Fibroblast of lung (primary cell): Measurements from ENCODE around the gene ZNF593. TPM values are rescaled to one million over a fixed set of nuclear protein-coding genes. Genes with fewer than 3 reads are reported as not detected.

Experiments
- DNase-seq, 2 donors: peaks; one replicate each; pipeline versions ENCODE4 v3.0.0 to v3.0.0-alpha.2; 2010; ENCODE audit warnings: low read depth in 2 of 2
- H2AFZ ChIP-seq: 2 replicates; pipeline ENCODE4 v1.5.1; 2012; ENCODE audit warnings: low read length, control low read depth, inconsistent platforms
- H3K27ac ChIP-seq: 2 replicates; pipeline ENCODE4 v1.5.1; 2011; ENCODE audit warnings: low read length, control low read depth; ENCODE audit not compliant: insufficient read depth
- H3K27me3 ChIP-seq: 2 replicates; pipeline ENCODE4 v1.5.1; 2011; ENCODE audit warnings: mild to moderate bottlenecking, low read length; ENCODE audit not compliant: control insufficient read depth, insufficient read depth
- H3K36me3 ChIP-seq: 2 replicates; pipeline ENCODE4 v1.5.1; 2011; ENCODE audit warnings: low read length; ENCODE audit not compliant: control insufficient read depth, insufficient read depth
- H3K4me1 ChIP-seq: 2 replicates; pipeline ENCODE4 v1.5.1; 2011; ENCODE audit warnings: low read length; ENCODE audit not compliant: control insufficient read depth, insufficient read depth; ENCODE audit errors: extremely low read depth
- H3K4me2 ChIP-seq: 2 replicates; pipeline ENCODE4 v1.5.1; 2011; ENCODE audit warnings: low read length, control low read depth; ENCODE audit not compliant: insufficient read depth; ENCODE audit errors: extremely low read depth
- H3K4me3 ChIP-seq, 4 experiments: fragments of 200-600 bp in 1 of 4; sonication (generic) in 1 of 4; replicated peaks in 1 of 4; 2 replicates each; pipeline ENCODE4 v1.5.1; 2011 to 2016; ENCODE audit warnings: low read length in 4 of 4, low read depth in 3 of 4, mild to moderate bottlenecking in 3 of 4, control low read depth in 2 of 4, inconsistent platforms in 1 of 4, mixed read lengths in 1 of 4; ENCODE audit not compliant: insufficient read depth in 1 of 4; ENCODE audit errors: control extremely low read depth in 1 of 4
- H3K79me2 ChIP-seq: 2 replicates; pipeline ENCODE4 v1.5.1; 2012; ENCODE audit warnings: mild to moderate bottlenecking, low read length, inconsistent platforms; ENCODE audit not compliant: control insufficient read depth, insufficient read depth
- H3K9ac ChIP-seq: 2 replicates; pipeline ENCODE4 v1.5.1; 2011; ENCODE audit warnings: mild to moderate bottlenecking, low read length, control low read depth; ENCODE audit not compliant: insufficient read depth
- H3K9me3 ChIP-seq: 2 replicates; pipeline ENCODE4 v1.5.1; 2012; ENCODE audit warnings: low read depth, low read length; ENCODE audit not compliant: control insufficient read depth, insufficient read depth
- H4K20me1 ChIP-seq: 2 replicates; pipeline ENCODE4 v1.5.1; 2011; ENCODE audit warnings: low read length; ENCODE audit not compliant: control insufficient read depth, insufficient read depth; ENCODE audit errors: extremely low read depth
- CTCF ChIP-seq, 2 donors: IDR thresholded peaks in 1 of 2; conservative IDR thresholded peaks in 1 of 2; 1 replicate in 1 of 2; 2 replicates in 1 of 2; pipeline ENCODE4 v1.5.1; 2011 to 2012; ENCODE audit warnings: low read length in 2 of 2, control low read depth in 1 of 2, inconsistent platforms in 1 of 2, low read depth in 1 of 2, mild to moderate bottlenecking in 1 of 2
- EZH2 ChIP-seq: IDR thresholded peaks from 2 replicates; pipeline ENCODE4 v1.5.1; 2012; ENCODE audit warnings: low read length, control low read depth, mild to moderate bottlenecking; ENCODE audit errors: missing control alignments
- polyA plus RNA-seq, 2 donors: library from polyadenylated mRNA; depleted of rRNA in 1 of 2; stranded (reverse) in 1 of 2; unstranded in 1 of 2; fragments of >200 nt; gene quantifications; 2 replicates each; pipeline ENCODE4 v1.2.1, GENCODE V29; 2011 to 2012; ENCODE audit warnings: missing spikeins in 1 of 2
- total RNA-seq: library from RNA; depleted of rRNA; stranded (reverse); fragments of >200 nt; gene quantifications from 2 replicates; pipeline ENCODE4 v1.2.1, GENCODE V29; 2014

The ZNF593 gene
- total and polyA plus RNA-seq, 2 donors (not counting 1 experiment from before 2014, with no cell fraction given) = 17.6 to 30.7 TPM

GRCh38 chr1:26129778-26130177 is 39.9 kb upstream of the ZNF593 start:
- no peak overlapping the region for H3K27ac ChIP-seq
- no peaks in the 10 kb centered on the region for H3K79me2 ChIP-seq
- no peaks in the 10 kb centered on the region for H4K20me1 ChIP-seq
- DNase-seq = no peak
- no peak overlapping the region for H3K9ac ChIP-seq
- no peaks in the 10 kb centered on the region for H3K27me3 ChIP-seq
- H3K36me3 ChIP-seq = no peaks in the 10 kb centered on the region
- H2AFZ ChIP-seq = no peak overlapping the region
- H3K4me1 ChIP-seq = no peaks in the 10 kb centered on the region
- no peak overlapping the region for H3K4me2 ChIP-seq
- no peak overlapping the region for H3K4me3 ChIP-seq
- TF ChIP-seq CTCF (conservative IDR thresholded peaks at IDR 0.05 in 1 of 2, IDR thresholded peaks at IDR 0.05 in 1 of 2; ENCODE audit: low read depth in 1 of 2, low read length in 2 of 2) = no peak
- no peak for TF ChIP-seq EZH2
- no peaks in the 10 kb centered on the region for H3K9me3 ChIP-seq

- Histone ChIP-seq H3K36me3 (no peaks in the 10 kb centered on the region), H3K27ac (no peak overlapping the region), H3K27me3 (no peaks in the 10 kb centered on the region), H2AFZ (no peak overlapping the region), H3K4me3 (no peak overlapping the region), H3K9ac (no peak overlapping the region), H3K79me2 (no peaks in the 10 kb centered on the region), H4K20me1 (no peaks in the 10 kb centered on the region), H3K4me2 (no peak overlapping the region), H3K9me3 (no peaks in the 10 kb centered on the region), H3K4me1 (no peaks in the 10 kb centered on the region)
- TF ChIP-seq CTCF (conservative IDR thresholded peaks at IDR 0.05 in 1 of 2, IDR thresholded peaks at IDR 0.05 in 1 of 2; ENCODE audit: low read depth in 1 of 2, low read length in 2 of 2) (no peak), EZH2 (no peak)
- DNase-seq = no peak
Measured at GRCh38 chr1:26130695-26131094, 39.0 kb upstream of the ZNF593 start.

GRCh38 chr1:26132128-26132833 is 37.4 kb upstream of the ZNF593 start:
- Histone ChIP-seq H2AFZ (no peak overlapping the region), H3K27me3 (no peaks in the 10 kb centered on the region), H3K79me2 (no peaks in the 10 kb centered on the region), H3K9ac (no peak overlapping the region), H3K36me3 (no peaks in the 10 kb centered on the region), H3K4me2 (no peak overlapping the region), H4K20me1 (no peaks in the 10 kb centered on the region), H3K9me3 (no peaks in the 10 kb centered on the region), H3K4me3 (no peak overlapping the region), H3K27ac (no peak overlapping the region), H3K4me1 (no peaks in the 10 kb centered on the region)
- TF ChIP-seq EZH2 (no peak), CTCF (conservative IDR thresholded peaks at IDR 0.05 in 1 of 2, IDR thresholded peaks at IDR 0.05 in 1 of 2; ENCODE audit: low read depth in 1 of 2, low read length in 2 of 2) (no peak)
- no peak for DNase-seq
